Renal cortex interstitium (tissue), 11 donors: ENCODE results near the gene PDCD7. TPM values are rescaled to one million over a fixed set of nuclear protein-coding genes. Genes with fewer than 3 reads are reported as not detected.
"Not testable (repeated sequence)": the region's sequence is repeated elsewhere in the genome, so short reads cannot be mapped to it uniquely, and the experiment has no call there.

ENCODE experiments used
- DNase-seq, 11 donors: peaks; one replicate each; pipeline ENCODE4 v3.0.0-alpha.2; 2013; ENCODE audit warnings: low read depth in 9 of 11, low spot score in 4 of 11; ENCODE audit errors: extremely low read depth in 1 of 11
- polyA plus RNA-seq, 3 donors: library from polyadenylated mRNA; unstranded; fragments of 120-200 nt; gene quantifications; one replicate each; pipeline ENCODE4 v1.2.1, GENCODE V29; 2013; ENCODE audit not compliant: insufficient read length in 3 of 3

Gene PDCD7
- polyA plus RNA-seq, 3 donors = 28.5 to 32.4 (median 30.4) TPM

- peak in 6 of 11 donors; percentile 45 to 70 (median 66) for DNase-seq
These were observed 50.3 kb downstream of the PDCD7 start for GRCh38 chr15:65083262-65083701.

GRCh38 chr15:65082303-65082953 is 51.2 kb downstream of the PDCD7 start:
- peak in 2 of 11 donors; percentile 53 to 54 for DNase-seq

GRCh38 chr15:65081758-65082157 is 51.9 kb downstream of the PDCD7 start:
- no peak for DNase-seq

DNA sequence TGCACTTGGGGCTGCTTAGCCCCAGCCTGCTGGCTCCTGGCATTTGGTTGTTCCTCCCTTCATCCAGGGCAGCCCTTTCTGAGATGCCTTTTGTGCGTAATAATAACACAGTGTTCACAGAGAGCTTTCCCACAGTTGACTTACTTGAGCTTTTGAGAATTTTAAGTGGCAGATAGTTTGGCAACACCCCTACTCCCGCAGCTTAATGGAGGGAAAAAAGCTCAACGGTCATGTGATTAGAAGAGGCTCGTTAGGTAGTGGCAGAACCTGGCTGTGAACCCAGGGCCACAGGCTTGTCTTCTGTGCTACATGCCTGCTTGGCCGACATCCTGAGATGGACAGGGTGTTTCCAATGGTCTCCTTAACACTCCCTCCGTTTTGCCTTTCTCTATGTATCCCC is 52.3 kb downstream of the PDCD7 start:
- no peak for DNase-seq

DNA sequence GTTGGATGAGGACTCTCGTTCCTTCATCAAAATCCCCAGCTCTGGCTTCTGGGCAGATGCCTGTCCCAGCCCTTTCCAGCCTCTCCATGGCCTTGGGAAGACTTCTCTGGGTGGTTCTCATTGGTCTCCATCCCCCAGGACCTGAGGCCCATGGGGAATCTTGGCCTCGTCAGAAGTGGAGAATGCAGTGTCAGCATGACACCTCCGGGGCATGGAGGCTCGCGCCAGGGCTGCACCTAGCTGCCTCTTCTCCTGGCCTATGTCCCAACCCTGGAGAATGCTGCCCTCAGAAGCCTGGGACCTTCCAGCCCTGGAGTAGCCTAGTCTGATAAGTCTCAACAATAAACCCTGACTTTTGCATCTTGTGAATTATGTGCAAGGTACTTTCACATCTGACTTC is 54.0 kb downstream of the PDCD7 start:
- DNase-seq = no peak

- DNase-seq = peak in 5 of 11 donors; percentile 46 to 60 (median 51)
These were observed 55.6 kb downstream of the PDCD7 start for GRCh38 chr15:65077981-65078352.

DNA sequence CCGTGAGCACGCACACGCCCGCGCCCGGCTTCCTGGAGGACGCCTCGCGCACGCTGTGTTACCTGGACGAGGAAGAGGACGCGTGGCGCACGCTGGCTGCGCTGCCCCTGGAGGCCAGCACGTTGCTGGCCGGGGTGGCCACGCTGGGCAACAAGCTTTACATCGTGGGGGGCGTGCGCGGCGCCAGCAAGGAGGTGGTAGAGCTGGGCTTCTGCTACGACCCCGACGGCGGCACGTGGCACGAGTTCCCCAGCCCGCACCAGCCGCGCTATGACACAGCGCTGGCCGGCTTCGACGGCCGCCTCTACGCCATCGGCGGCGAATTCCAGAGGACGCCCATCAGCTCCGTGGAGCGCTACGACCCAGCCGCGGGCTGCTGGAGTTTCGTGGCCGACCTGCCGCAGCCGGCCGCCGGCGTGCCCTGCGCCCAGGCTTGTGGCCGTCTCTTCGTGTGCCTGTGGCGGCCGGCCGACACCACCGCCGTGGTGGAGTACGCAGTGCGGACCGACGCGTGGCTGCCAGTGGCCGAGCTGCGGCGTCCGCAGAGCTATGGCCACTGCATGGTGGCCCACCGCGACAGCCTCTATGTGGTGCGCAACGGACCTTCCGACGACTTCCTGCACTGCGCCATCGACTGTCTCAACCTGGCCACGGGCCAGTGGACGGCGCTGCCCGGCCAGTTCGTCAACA is 56.2 kb downstream of the PDCD7 start:
- DNase-seq = no peak

- no peak for DNase-seq
These were observed 56.9 kb downstream of the PDCD7 start, which contains the start of gene KBTBD13 for GRCh38 chr15:65076486-65077290. KBTBD13 (plus strand) TSS chr15:65076746; CDS start chr15:65076816, 70 bp downstream.

GRCh38 chr15:65075607-65076395 is 57.8 kb downstream of the PDCD7 start:
- not testable (repeated sequence) for DNase-seq

DNA sequence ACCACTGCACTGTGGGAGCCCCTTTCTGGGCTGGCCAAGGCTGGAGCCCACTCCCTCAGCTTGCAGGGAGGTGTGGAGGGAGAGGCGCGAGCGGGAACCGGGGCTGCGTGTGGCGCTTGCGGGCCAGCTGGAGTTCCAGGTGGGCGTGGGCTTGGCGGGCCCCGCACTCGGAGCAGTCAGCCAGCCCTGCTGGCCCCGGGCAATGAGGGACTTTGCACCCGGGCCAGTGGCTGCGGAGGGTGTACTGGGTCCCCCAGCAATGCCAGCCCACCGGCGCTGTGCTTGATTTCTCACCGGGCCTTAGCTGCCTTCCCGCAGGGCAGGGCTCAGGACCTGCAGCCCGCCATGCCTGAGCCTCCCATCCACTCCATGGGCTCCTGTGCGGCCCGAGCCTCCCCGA is 58.7 kb downstream of the PDCD7 start:
- DNase-seq = not testable (repeated sequence)

DNA sequence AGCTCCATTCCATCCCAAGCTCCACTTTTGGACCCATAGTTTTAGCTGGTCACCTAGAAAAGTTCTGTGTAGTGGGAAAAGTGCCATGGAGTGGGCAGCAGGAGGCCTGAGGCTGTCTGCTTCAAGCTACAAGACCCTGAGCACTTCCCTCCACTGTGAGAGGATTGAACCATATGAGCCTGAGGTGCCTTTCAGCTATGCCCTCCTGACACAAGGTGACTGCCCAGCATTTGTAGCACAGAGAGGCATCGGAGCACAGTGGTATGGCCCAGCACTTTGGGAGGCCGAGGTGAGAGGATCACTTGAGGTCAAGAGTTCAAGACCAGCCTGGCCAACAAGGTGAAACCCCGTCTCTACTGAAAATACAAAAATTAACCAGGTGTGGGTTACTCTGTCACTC is 61.0 kb downstream of the PDCD7 start:
- DNase-seq = no peak

DNA sequence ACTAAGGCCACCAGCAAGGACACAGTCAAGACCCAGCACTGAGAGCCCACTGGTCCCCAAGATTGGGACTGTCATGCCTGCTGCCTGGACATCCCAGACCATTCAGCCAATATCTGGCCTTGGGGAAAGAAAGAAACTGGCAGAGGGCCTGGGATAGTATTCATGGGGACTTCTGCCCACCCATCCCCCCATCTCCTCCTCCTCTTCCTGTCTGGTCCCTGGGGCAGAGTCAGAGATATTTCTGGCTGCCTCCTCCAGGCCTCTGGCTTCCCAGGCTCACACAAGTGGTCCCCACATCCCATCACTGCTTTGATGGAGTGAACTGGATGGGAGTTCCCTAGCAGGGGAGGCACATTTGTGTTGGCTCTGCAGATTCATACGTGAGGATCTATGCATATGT is 61.6 kb downstream of the PDCD7 start:
- no peak for DNase-seq

- DNase-seq = no peak
These were observed 62.2 kb downstream of the PDCD7 start for GRCh38 chr15:65071381-65071811.

- DNase-seq = no peak
These were observed 63.6 kb downstream of the PDCD7 start for GRCh38 chr15:65069779-65070546.

GRCh38 chr15:65069179-65069578 is 64.4 kb downstream of the PDCD7 start:
- no peak for DNase-seq

DNA sequence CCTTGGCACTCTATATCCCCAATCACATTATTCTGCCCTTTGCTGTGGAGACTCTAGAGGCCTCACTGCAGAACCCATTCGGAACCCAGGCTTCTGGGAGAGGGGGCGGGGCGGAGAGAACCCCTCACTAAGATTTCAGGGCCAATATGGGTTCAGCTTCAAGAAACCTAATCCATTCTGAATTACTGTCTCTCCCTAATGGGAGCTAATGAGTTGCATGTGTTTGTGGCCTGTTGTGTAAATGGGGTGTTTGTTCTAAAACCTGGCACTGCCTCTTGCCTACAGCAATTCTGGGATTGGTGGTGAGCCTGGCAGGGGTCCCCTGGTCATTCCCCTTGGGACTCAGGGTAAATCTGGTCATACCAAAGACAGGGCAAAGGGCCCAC is 65.2 kb downstream of the PDCD7 start:
- DNase-seq = no peak

DNA sequence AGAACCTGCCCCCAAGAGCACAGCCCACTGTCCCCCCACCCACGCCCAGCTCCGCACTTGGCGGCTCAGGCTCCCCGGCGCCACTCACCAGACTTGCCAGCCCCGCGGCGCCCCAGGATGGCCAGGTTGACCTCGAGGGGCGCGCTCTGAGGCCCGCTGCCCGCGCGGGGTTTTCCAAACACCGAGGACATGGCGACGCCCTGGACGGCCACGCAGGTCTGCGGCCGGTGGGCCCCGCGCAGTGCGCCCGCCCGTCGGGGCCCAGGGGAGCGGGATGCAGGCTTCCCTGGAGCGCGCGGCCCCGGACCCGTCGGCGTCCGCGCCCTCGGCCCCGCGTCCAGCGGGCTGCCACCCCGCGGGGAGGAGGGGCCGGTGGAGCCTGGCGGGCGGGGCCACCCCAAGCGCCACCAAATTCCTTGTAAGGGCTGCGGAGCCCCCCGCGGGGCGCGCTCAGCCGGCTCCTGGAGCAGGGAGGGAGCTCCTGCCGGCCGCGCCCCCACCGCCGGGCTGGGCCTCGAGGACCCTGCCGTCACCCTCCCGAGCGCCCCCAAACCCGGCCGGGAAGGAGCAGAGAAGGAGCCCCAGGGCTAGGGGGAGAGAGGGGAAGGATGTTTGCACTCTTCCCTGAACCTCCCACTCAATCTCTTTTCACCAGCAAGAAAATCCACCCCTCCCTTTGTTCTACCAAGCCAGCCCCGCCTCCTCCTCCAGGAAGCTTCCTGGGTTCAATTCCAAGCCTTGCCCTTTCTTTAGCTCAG is 65.8 kb downstream of the PDCD7 start, which contains the start of gene RASL12:
Gene RASL12, minus strand, starts transcription at position 347 of the 758 bp plus-strand sequence. Its CDS starts 156 bp downstream, at position 191.
- no peak for DNase-seq
